Activated effector memory CD4-positive, alpha-beta T cell treated with anti-CD3 and anti-CD28 coated beads, Interleukin-2, amount 50 U/mL, for 16 hours (primary cell): ENCODE data around the gene PPP3CA.

Experiments
- DNase-seq: peaks from one replicate; pipeline ENCODE4 v3.0.0-alpha.2; 2020

Gene PPP3CA

DNA sequence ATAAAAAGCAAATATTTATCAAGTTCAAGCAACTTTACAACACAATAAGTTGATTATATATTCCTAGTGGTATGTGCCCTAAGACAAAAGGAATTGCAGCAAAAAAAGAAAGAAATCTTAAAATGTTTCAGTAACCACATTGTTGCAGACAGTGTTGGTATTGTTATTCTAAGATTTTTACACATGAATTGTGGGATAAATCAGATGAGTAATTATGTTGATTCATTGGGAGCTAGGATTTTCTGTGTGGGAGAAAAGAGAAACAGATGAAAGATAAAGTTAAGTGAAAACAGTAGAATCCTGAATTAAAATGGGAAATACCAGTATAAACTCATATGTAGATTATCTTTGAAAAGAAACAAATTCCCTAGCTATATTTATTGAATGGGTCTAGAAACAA lies 362.4 kb downstream of the PPP3CA start:
- DNase-seq, result no peak

GRCh38 chr4:100983426-100983825 lies 363.9 kb downstream of the PPP3CA start:
- DNase-seq, result no peak

GRCh38 chr4:100982345-100982744 lies 365.0 kb downstream of the PPP3CA start:
- no peak for DNase-seq

DNA sequence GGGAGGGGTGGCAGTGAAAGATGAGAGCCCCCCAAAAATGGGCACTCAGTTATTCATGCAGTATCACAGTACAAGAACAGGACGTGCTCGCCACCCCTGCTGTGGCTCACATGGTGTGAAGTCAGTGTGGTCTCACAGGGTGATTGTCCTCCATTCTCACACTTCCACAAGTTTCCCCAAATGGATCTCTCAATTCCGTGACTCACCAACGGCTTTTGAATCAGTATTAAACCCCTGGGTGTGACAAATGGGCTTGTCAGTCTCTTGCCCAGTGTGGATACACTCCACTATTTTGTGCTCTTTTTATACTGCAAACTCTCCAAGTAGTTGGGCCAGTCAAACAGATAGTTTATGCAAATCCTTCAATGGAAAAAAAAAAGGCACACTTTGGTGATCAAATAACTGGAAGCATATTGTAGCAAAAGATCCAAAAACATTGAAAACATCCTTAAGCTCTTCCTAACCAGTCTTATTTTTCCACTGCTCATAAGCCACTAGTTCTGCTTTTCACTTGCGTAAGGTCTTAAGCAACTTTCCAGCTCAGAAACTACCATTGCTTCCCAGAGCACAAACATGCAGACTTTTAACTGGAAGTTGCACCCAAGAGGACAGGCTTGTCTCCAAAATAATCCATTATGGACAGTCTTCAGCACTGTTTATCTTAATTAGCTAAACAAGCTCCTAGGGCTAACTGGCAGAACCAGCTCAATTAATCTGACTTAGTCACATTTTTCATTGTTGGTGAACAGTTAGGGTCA lies 365.7 kb downstream of the PPP3CA start:
- no peak for DNase-seq

GRCh38 chr4:100979736-100980135 lies 367.6 kb downstream of the PPP3CA start:
- no peak for DNase-seq

DNA sequence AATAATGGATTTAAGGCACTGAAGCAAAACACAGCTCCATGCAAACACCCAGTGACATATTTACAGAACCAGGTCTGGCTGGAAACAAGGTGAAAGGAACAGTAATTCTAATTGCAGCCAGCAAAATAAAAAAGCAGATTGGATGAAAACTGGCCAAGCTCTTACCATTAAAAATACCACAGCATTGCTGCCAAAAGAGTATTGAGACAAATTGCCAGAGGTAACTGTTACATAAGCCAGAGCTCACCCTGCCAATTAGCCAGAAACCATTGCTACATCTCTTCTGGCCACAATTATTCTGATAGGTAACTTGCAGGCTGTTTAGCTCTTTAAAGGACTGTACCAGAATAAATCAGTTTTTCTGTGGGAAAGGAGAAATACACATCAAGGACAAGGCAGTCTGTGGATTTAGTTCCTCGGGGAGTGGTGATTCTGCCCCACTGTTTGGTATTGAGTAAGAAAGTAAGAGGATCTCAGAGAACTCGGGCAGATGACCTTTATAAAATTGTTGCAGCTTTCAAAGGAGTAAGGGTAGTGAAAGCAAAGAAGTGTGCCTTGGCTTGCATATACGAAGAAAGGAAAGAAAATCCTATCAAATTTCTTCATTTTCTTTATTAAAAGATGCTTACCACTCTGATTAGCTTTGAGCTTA lies 369.5 kb downstream of the PPP3CA start:
- DNase-seq, result no peak

GRCh38 chr4:100977274-100977673 lies 370.1 kb downstream of the PPP3CA start:
- no peak for DNase-seq
